ENCODE measurements around the gene GATAD2A.

- no peak for TF ChIP-seq CTCF (conservative IDR thresholded peaks at IDR 0.05 in 1 of 2, IDR thresholded peaks at IDR 0.05 in 1 of 2; ENCODE audit: extremely low read depth in 1 of 2, insufficient read depth in 1 of 2, low read depth in 1 of 2, low read length in 2 of 2)
- TF ChIP-seq EZH2 (IDR thresholded peaks at IDR 0.05; ENCODE audit: borderline replicate concordance, low read length) = no peak
Observed at GRCh38 chr19:19487077-19487949, 81.8 kb downstream of the GATAD2A start.

All from mammary epithelial cell (primary cell).